Measurements from ENCODE around the gene ZNF534.

DNA sequence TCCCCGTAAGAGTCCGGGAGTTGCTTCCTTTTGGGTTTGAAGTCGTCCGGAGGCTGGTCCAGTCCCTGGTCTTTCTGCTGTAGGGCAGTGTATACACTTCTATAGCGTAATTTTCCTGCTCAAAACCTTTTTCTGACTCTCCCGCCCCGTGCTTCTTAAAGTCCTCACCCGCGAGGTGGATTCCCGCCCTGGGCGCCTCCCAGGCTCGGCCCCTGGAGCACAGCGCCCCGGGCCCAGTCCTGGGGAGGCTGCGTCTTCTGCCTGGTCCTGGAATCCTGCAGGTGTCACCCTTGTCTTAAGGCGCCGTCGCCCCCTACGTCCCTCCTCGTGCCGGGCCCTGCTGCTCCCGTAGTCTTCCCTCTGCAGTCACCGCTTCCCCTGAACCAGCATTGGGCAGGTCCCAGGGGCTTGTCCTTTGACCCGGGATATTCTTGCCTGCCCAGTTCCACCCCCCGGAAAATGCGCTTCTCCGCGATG lies 64.1 kb downstream of the ZNF534 start:
- TF ChIP-seq ZNF132 (tag by site-specific recombination; IDR thresholded peaks at IDR 0.05; ENCODE audit: borderline replicate concordance) = no peak
- TF ChIP-seq, protein P1, sequence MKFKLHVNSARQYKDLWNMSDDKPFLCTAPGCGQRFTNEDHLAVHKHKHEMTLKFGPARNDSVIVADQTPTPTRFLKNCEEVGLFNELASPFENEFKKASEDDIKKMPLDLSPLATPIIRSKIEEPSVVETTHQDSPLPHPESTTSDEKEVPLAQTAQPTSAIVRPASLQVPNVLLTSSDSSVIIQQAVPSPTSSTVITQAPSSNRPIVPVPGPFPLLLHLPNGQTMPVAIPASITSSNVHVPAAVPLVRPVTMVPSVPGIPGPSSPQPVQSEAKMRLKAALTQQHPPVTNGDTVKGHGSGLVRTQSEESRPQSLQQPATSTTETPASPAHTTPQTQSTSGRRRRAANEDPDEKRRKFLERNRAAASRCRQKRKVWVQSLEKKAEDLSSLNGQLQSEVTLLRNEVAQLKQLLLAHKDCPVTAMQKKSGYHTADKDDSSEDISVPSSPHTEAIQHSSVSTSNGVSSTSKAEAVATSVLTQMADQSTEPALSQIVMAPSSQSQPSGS (tag by site-specific recombination; IDR thresholded peaks at IDR 0.05; ENCODE audit: low read depth) = no peak
- TF ChIP-seq, protein P2, sequence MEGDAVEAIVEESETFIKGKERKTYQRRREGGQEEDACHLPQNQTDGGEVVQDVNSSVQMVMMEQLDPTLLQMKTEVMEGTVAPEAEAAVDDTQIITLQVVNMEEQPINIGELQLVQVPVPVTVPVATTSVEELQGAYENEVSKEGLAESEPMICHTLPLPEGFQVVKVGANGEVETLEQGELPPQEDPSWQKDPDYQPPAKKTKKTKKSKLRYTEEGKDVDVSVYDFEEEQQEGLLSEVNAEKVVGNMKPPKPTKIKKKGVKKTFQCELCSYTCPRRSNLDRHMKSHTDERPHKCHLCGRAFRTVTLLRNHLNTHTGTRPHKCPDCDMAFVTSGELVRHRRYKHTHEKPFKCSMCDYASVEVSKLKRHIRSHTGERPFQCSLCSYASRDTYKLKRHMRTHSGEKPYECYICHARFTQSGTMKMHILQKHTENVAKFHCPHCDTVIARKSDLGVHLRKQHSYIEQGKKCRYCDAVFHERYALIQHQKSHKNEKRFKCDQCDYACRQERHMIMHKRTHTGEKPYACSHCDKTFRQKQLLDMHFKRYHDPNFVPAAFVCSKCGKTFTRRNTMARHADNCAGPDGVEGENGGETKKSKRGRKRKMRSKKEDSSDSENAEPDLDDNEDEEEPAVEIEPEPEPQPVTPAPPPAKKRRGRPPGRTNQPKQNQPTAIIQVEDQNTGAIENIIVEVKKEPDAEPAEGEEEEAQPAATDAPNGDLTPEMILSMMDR (tag by site-specific recombination; IDR thresholded peaks at IDR 0.05) = no peak
- TF ChIP-seq, protein P3, sequence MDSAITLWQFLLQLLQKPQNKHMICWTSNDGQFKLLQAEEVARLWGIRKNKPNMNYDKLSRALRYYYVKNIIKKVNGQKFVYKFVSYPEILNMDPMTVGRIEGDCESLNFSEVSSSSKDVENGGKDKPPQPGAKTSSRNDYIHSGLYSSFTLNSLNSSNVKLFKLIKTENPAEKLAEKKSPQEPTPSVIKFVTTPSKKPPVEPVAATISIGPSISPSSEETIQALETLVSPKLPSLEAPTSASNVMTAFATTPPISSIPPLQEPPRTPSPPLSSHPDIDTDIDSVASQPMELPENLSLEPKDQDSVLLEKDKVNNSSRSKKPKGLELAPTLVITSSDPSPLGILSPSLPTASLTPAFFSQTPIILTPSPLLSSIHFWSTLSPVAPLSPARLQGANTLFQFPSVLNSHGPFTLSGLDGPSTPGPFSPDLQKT (IDR thresholded peaks at IDR 0.05; ENCODE audit: borderline replicate concordance, low read depth, low read length) = no peak
- TF ChIP-seq, protein P4, sequence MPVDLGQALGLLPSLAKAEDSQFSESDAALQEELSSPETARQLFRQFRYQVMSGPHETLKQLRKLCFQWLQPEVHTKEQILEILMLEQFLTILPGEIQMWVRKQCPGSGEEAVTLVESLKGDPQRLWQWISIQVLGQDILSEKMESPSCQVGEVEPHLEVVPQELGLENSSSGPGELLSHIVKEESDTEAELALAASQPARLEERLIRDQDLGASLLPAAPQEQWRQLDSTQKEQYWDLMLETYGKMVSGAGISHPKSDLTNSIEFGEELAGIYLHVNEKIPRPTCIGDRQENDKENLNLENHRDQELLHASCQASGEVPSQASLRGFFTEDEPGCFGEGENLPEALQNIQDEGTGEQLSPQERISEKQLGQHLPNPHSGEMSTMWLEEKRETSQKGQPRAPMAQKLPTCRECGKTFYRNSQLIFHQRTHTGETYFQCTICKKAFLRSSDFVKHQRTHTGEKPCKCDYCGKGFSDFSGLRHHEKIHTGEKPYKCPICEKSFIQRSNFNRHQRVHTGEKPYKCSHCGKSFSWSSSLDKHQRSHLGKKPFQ (tag by site-specific recombination; IDR thresholded peaks at IDR 0.05) = no peak
- TF ChIP-seq, protein P5, sequence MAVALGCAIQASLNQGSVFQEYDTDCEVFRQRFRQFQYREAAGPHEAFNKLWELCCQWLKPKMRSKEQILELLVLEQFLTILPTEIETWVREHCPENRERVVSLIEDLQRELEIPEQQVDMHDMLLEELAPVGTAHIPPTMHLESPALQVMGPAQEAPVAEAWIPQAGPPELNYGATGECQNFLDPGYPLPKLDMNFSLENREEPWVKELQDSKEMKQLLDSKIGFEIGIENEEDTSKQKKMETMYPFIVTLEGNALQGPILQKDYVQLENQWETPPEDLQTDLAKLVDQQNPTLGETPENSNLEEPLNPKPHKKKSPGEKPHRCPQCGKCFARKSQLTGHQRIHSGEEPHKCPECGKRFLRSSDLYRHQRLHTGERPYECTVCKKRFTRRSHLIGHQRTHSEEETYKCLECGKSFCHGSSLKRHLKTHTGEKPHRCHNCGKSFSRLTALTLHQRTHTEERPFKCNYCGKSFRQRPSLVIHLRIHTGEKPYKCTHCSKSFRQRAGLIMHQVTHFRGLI (tag by site-specific recombination; IDR thresholded peaks at IDR 0.05) = no peak
- TF ChIP-seq, protein P6, sequence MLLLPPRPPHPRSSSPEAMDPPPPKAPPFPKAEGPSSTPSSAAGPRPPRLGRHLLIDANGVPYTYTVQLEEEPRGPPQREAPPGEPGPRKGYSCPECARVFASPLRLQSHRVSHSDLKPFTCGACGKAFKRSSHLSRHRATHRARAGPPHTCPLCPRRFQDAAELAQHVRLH (tag by site-specific recombination; IDR thresholded peaks at IDR 0.05) = no peak
- TF ChIP-seq, protein P7, sequence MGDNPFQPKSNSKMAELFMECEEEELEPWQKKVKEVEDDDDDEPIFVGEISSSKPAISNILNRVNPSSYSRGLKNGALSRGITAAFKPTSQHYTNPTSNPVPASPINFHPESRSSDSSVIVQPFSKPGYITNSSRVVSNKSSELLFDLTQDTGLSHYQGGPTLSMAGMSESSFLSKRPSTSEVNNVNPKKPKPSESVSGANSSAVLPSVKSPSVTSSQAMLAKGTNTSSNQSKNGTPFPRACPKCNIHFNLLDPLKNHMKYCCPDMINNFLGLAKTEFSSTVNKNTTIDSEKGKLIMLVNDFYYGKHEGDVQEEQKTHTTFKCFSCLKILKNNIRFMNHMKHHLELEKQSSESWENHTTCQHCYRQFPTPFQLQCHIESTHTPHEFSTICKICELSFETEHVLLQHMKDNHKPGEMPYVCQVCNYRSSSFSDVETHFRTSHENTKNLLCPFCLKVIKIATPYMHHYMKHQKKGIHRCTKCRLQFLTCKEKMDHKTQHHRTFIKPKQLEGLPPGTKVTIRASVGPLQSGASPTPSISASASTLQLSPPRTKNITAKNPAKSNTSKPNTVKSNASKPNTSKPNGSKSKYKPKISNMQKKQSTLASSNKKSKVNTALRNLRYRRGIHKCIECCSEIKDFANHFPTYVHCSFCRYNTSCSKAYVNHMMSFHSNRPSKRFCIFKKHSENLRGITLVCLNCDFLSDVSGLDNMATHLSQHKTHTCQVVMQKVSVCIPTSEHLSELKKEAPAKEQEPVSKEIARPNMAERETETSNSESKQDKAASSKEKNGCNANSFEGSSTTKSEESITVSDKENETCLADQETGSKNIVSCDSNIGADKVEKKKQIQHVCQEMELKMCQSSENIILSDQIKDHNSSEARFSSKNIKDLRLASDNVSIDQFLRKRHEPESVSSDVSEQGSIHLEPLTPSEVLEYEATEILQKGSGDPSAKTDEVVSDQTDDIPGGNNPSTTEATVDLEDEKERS (tag by site-specific recombination; IDR thresholded peaks at IDR 0.05) = no peak
- TF ChIP-seq ZNF830 (tag by site-specific recombination; IDR thresholded peaks at IDR 0.05; ENCODE audit: low read depth) = no peak
- TF ChIP-seq KLF16 (tag by site-specific recombination; IDR thresholded peaks at IDR 0.05) = no peak
